HG02623 (cell line): Measurements from ENCODE around the gene DCAF6.
"Not testable (repeated sequence)": the region's sequence is repeated elsewhere in the genome, so short reads cannot be mapped to it uniquely, and the experiment has no call there.

Experiments used
- ATAC-seq: cut with Tn5 transposase; IDR thresholded peaks from one replicate; pipeline ENCODE4 v1.9.1; 2021; ENCODE audit warnings: moderate library complexity; ENCODE audit not compliant: unreplicated experiment

The DCAF6 gene

DNA sequence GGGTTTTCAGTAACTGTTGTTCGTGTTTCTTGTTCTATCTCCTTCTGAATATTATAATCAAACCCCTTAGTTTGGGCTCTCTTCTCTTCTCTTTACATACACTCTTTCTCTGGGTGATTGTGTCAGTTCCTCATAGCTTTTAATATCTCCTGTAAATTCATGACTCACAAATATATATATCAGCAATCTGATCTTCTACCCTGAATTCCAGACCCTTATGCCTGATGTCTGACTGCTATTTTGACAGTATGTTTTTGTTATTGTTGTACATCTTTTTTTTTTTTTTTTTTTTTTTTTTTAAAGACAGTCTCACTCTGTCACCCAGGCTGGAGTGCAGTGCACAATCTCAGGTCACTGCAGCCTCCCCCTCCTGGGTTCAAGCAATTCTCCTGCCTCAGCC lies 71.2 kb downstream of the DCAF6 start:
- no peak for ATAC-seq

GRCh38 chr1:168008595-168008994 lies 72.1 kb downstream of the DCAF6 start:
- no peak for ATAC-seq

GRCh38 chr1:168009322-168009721 lies 72.8 kb downstream of the DCAF6 start:
- no peak for ATAC-seq

- ATAC-seq, result no peak
These were observed 82.9 kb downstream of the DCAF6 start for GRCh38 chr1:168019407-168019806.

GRCh38 chr1:168031198-168031597 lies 94.7 kb downstream of the DCAF6 start:
- no peak for ATAC-seq

GRCh38 chr1:168031627-168032026 lies 95.1 kb downstream of the DCAF6 start:
- ATAC-seq, result no peak

GRCh38 chr1:168032029-168032428 lies 95.5 kb downstream of the DCAF6 start:
- ATAC-seq, result no peak

DNA sequence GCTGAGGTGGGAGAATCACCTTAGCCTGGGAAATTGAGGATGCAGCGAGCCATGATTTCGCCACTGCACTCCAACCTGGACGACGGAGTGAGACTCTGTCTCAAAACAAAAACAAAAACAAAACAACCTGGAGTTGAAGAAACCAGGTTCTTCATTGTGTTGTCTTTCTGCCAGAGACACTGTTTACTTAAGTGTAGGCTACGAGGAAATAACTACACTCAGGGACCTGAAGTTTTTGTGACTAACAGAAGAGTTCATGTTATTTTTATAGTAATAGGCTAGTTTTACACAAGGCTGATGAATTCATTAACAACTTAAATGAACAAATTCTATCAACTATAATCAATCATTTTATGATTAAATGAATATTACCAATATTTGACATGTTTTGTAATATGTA lies 98.9 kb downstream of the DCAF6 start:
- no peak for ATAC-seq

DNA sequence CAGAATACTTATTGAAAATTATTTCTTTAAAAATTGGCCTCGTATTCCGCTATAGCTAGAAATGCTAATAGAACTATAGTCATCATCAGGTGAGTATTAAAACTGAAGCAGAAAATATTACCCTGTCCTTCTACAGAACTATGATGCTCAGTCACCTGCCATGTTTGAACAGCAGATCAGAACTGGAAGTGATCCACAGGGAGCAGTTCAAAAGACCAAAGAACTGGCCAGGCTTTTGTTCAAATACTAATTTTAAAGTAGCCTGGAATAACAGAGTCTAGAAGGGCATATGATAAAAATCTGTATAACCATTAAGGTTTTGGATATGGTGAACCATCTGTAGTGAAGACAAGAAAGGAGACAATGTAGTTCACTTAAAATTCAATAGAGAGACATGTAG lies 105.9 kb downstream of the DCAF6 start:
- ATAC-seq, result no peak

DNA sequence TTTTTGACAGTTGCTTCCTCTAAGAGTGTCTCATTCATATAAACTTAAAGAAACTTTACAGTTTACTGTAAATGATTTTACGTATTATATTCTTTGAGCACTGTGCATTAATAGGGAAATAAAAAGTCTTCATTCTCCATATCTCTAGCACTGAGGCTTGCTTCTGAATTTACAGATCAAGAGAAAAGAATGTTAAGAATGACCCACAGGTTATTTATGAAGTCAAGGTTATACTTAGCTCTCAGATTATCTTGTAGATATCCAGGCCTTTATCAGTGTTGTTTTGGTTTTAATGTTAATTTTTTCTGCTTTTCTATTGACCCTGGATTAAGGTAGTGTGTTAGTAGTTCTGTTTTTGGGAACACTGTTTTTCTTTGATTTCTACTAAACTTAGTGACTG lies 108.8 kb downstream of the DCAF6 start:
- ATAC-seq, result no peak

DNA sequence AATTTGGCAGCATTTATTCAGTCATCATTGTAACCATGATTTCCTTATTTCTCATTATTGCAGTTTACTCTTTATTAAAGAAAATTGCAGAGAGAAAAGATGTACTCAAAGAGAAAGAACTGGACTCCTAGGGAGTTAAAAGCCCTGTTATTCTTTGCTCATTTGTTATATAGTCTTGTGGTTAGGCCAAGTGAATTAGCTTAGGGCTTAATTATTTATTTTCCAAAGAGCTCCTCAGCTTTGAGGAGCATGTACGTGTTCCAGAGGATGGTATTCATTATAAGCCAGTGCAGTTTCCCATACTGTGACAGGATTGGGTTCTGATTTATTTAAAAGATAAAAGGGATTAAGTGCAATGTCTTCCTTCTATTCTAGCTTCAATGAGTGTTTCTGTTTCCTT lies 113.8 kb downstream of the DCAF6 start:
- no peak for ATAC-seq

GRCh38 chr1:168050880-168051279 lies 114.4 kb downstream of the DCAF6 start:
- ATAC-seq, result no peak

- ATAC-seq, result no peak
These were observed 117.2 kb downstream of the DCAF6 start for GRCh38 chr1:168053681-168054080.

DNA sequence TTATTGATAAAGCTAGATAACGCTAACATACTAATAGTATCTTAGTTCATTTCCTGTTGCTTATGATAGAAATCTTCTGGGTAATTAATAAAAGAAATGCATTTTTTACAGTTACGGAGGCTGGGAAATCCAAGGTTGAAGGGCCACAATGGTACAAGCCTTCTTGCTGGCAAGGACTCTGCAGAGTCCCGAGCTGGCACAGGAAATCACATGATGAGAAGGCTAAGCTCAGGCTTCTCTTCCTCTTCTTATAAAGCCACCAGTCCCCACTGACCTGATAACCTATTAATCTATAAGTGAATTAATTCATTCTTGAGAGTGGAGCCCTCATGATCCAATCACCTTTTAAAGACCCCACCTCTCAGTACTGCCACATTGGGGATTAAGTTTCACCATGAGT lies 117.6 kb downstream of the DCAF6 start:
- ATAC-seq, result no peak

DNA sequence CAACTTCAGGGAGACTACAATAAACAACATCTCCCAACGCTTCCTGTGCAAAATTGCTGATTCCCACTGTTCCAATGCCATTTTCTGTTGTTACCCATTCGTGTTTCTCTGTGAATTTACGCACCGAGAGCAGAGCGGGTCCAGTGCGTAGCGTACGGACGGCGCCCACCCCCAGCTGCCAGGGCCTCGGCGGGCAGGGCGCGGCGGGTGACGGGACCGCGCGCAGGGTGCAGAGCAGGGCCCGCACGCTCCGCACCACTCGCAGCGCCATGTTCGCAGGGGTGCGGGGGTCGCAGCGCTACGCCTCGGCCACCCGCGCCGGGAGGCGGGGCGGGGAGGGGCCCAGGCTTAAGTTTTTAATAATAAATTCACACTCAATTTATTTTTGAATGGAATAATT lies 119.7 kb downstream of the DCAF6 start:
- ATAC-seq, result not testable (repeated sequence)

DNA sequence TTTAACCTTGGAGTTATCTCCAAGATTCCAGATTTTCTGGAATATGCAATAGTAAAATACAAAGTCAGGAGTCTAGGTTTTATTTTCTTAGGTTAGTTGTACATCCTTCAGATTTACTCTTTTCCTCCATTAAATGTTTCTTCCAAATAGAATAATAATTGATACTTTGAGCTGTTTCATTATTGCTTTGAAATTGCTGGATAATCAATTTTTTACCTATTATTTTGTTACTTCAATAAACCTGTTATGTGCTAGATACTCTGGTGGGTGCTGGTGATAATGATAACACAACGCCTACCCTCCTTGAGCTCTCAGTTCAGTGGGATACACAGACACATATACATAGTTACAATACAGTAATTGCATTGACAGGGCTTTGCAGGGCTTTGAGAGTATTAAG lies 120.9 kb downstream of the DCAF6 start:
- ATAC-seq, result no peak

GRCh38 chr1:168057921-168058320 lies 121.4 kb downstream of the DCAF6 start:
- ATAC-seq, result no peak

- ATAC-seq, result no peak
These were observed 127.7 kb downstream of the DCAF6 start for GRCh38 chr1:168064216-168064615.

DNA sequence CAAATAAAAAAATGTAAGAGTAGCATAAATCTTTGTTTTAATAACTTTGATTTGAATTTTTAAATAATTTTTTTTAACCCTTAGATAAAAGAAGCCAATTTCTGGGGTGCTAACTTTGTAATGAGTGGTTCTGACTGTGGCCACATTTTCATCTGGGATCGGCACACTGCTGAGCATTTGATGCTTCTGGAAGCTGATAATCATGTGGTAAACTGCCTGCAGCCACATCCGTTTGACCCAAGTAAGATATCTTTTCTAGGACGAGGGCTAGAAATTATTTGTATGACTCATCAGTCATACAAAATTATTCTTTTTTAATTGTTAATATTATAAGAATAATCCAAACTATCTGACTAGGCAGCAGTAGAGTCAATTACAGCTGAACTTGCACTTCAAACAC lies 129.0 kb downstream of the DCAF6 start:
- ATAC-seq, result no peak

DNA sequence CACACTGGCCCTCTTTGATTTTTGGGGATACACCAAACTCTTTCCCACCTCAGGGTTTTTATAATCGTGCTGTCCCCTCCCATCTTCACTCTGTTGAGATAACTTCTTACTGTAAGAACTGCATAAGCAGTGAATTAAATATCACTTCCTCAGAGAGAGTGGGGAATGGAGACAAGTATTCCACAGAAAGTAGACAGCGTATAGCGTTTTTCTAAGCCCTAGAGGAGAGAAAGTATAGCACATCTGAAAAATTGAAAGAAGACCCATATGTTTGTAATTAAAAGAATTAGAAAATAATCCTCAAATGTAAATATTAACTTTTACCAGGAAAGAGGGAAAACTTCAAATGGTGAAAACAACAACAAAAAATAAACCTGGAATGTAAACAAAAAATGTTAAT lies 132.9 kb downstream of the DCAF6 start:
- ATAC-seq, result no peak

- no peak for ATAC-seq
These were observed 143.3 kb downstream of the DCAF6 start for GRCh38 chr1:168079761-168080160.

DNA sequence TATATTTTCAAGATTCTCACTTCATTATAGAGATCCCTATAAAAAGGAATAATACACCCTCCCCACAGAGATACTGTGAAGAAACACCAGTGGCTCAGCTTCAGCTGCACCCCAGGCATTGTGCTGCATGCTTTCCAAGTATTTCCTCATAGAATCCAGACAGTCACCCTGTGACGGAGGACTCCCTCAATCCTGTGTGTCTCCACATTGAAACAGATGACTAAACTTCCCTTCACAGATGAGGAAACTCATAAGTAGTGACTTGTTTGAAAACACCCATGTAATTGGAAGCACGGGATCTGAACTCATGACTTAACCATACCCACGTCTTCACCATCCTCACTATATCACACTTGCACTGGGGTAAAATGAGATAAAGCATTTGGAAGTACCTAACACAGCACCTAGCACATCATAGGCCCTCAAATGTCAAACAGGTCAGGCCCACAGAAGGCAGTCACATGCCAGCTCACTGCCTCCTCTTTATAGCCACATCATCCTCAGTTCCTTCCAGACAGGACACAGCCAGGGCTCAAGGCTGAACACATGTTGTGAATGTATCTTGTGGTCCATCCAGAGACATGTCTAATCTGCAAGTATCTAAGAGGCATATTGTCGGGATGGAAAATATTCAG lies 145.0 kb downstream of the DCAF6 start:
- no peak for ATAC-seq
